Measurements from ENCODE around the gene AKT2. TPM values are rescaled to one million over a fixed set of nuclear protein-coding genes. Genes with fewer than 3 reads are reported as not detected.

AKT2 gene
- total and polyA plus RNA-seq, 10 of the 15 experiments (the other 5 are each of a cell fraction or from before 2014, with no cell fraction given): 1.0 to 185 (median 71.5) TPM

DNA sequence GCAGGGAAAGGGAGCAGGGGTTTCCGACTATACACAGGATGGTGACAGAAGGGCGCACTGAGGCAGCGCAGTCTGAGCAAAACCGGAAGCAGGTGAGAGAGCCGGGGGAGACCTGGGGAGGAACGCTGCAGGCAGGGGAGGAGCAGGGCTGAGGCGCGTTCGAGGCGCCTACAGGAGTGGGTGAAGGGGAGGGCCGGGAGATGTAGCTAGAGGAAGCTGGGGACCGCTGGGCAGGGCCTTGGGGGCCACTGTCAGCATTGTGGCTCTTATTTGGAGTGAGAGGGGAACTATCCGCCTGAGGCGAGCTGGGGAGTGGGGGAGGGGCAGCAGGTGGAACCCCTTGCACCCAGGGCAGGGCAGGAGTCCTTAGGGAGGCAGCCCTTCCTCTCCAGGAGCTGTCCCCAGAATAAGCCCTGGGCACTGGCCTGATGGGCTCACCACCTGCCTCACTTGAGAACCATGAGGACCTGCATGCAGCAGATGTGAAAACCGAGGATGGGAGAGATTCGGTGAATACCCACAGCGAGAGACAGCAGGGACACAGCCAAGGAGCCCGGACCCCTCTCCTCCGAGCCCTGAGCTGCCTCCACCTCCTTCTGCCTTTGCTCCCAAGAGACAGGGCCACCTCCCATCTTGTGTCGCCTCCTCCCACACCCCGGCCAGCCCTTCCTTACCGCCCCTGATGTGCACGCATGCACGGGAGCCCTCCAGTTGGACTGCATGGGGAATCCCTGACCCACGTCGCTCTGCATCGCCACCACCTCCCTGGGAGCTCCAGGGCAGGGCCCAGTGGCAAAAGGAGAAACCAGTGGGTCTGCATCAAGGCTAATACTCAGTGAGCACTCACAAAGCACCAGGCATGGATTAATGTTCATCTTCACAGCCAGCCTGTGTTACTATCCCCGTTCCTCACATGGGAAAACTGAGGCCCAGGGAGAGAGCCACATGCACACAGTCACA lies 10.3 kb downstream of the AKT2 start (continued):
- TF ChIP-seq, protein P1, sequence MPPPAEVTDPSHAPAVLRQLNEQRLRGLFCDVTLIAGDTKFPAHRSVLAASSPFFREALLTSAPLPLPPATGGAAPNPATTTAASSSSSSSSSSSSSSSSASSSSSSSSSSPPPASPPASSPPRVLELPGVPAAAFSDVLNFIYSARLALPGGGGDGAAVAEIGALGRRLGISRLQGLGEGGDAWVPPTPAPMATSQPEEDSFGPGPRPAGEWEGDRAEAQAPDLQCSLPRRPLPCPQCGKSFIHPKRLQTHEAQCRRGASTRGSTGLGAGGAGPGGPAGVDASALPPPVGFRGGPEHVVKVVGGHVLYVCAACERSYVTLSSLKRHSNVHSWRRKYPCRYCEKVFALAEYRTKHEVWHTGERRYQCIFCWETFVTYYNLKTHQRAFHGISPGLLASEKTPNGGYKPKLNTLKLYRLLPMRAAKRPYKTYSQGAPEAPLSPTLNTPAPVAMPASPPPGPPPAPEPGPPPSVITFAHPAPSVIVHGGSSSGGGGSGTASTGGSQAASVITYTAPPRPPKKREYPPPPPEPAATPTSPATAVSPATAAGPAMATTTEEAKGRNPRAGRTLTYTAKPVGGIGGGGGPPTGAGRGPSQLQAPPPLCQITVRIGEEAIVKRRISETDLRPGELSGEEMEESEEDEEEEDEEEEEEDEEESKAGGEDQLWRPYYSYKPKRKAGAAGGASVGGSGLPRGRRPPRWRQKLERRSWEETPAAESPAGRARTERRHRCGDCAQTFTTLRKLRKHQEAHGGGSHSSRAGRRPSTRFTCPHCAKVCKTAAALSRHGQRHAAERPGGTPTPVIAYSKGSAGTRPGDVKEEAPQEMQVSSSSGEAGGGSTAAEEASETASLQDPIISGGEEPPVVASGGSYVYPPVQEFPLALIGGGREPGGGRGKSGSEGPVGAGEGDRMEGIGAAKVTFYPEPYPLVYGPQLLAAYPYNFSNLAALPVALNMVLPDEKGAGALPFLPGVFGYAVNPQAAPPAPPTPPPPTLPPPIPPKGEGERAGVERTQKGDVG (CRISPR knock-in tag; IDR thresholded peaks at IDR 0.05): no peak
- TF ChIP-seq, protein P2, sequence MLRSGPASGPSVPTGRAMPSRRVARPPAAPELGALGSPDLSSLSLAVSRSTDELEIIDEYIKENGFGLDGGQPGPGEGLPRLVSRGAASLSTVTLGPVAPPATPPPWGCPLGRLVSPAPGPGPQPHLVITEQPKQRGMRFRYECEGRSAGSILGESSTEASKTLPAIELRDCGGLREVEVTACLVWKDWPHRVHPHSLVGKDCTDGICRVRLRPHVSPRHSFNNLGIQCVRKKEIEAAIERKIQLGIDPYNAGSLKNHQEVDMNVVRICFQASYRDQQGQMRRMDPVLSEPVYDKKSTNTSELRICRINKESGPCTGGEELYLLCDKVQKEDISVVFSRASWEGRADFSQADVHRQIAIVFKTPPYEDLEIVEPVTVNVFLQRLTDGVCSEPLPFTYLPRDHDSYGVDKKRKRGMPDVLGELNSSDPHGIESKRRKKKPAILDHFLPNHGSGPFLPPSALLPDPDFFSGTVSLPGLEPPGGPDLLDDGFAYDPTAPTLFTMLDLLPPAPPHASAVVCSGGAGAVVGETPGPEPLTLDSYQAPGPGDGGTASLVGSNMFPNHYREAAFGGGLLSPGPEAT (IDR thresholded peaks at IDR 0.05; ENCODE audit: low read depth): 0 out of 2 replicates have a peak, but pooled peaks have one; percentile 22
- TF ChIP-seq, protein P3, sequence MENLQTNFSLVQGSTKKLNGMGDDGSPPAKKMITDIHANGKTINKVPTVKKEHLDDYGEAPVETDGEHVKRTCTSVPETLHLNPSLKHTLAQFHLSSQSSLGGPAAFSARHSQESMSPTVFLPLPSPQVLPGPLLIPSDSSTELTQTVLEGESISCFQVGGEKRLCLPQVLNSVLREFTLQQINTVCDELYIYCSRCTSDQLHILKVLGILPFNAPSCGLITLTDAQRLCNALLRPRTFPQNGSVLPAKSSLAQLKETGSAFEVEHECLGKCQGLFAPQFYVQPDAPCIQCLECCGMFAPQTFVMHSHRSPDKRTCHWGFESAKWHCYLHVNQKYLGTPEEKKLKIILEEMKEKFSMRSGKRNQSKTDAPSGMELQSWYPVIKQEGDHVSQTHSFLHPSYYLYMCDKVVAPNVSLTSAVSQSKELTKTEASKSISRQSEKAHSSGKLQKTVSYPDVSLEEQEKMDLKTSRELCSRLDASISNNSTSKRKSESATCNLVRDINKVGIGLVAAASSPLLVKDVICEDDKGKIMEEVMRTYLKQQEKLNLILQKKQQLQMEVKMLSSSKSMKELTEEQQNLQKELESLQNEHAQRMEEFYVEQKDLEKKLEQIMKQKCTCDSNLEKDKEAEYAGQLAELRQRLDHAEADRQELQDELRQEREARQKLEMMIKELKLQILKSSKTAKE (IDR thresholded peaks at IDR 0.05; ENCODE audit: low read depth, poor library complexity, severe bottlenecking): no peak
- TF ChIP-seq WRNIP1 (IDR thresholded peaks at IDR 0.05; ENCODE audit: borderline replicate concordance, low read depth, low read length) (no peak), ZNF274 (IDR thresholded peaks at IDR 0.05; ENCODE audit: insufficient read depth, insufficient read length) (no peak), CHD4 (IDR thresholded peaks at IDR 0.05) (no peak), CREB1 (IDR thresholded peaks at IDR 0.05; ENCODE audit: low read depth) (0 out of 2 replicates have a peak, but pooled peaks have one; percentile 16), MXI1 (IDR thresholded peaks at IDR 0.05; ENCODE audit: low read depth, low read length) (peak; percentile 53; the same call in 1 of the 2 replicates), NBN (IDR thresholded peaks at IDR 0.05) (0 out of 2 replicates have a peak, but pooled peaks have one; percentile 34), RAD21 (IDR thresholded peaks at IDR 0.05; ENCODE audit: insufficient read depth, low read depth, low read length) (no peak)
- TF ChIP-seq, protein P4, sequence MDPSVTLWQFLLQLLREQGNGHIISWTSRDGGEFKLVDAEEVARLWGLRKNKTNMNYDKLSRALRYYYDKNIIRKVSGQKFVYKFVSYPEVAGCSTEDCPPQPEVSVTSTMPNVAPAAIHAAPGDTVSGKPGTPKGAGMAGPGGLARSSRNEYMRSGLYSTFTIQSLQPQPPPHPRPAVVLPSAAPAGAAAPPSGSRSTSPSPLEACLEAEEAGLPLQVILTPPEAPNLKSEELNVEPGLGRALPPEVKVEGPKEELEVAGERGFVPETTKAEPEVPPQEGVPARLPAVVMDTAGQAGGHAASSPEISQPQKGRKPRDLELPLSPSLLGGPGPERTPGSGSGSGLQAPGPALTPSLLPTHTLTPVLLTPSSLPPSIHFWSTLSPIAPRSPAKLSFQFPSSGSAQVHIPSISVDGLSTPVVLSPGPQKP (IDR thresholded peaks at IDR 0.05; ENCODE audit: low read depth, low read length): 0 out of 2 replicates have a peak, but pooled peaks have one; percentile 19

Data from GM12878 (cell line).